K562 (cell line): ENCODE results near the gene RAB3C. TPM values are rescaled to one million over a fixed set of nuclear protein-coding genes. Genes with fewer than 3 reads are reported as not detected.

Experiments
- ATAC-seq: fragments of 200-7000 bp; cut with Tn5 transposase; 3 replicates; pipeline ENCODE4 v1.9.1; 2020; ENCODE audit warnings: moderate library complexity
- BruUV-seq: library from RNA; stranded (reverse); fragments of 400-500 nt; replicated peaks from 2 replicates; lab custom pipeline; 2021; lab: Mats Ljungman, UMichigan
- CTCF ChIA-PET: fragments of 300-600 bp; formaldehyde crosslinking; extraction: SDS; loops from one replicate; lab custom pipeline; 2021; ENCODE audit warnings: low intra/inter-chr PET ratio; lab: Yijun Ruan, JAX
- POLR2A ChIA-PET: fragments of 300-600, 350-650 bp; sonication (Branson Sonifier 250); formaldehyde crosslinking; extraction: SDS; loops from one replicate; lab custom pipeline; 2021; ENCODE audit warnings: antibody characterized with exemption, inconsistent platforms; lab: Yijun Ruan, JAX
- DNase-seq, 4 experiments: peaks; one replicate each; pipeline versions ENCODE4 v3.0.0 to v3.0.0-alpha.2; 2011 to 2018; ENCODE audit warnings: low spot score in 3 of 4, mixed read lengths in 3 of 4; ENCODE audit errors: extremely low read depth in 1 of 4
- FAIRE-seq: peaks from 2 replicates; lab custom pipeline; 2011; peaks lifted over from hg19 to GRCh38; lab: Jason Lieb, UNC
- H2AFZ ChIP-seq: 2 replicates; pipeline ENCODE4 v1.6.0; 2011; ENCODE audit warnings: low read depth, low read length, control low read depth, inconsistent platforms
- H3K27ac ChIP-seq: fragments of 200-600 bp; 3 replicates; pipeline ENCODE4 v1.8.0; 2011; ENCODE audit warnings: low read depth, mild to moderate bottlenecking, control low read depth, inconsistent platforms, low read length, moderate library complexity, mixed read lengths; ENCODE audit errors: extremely low read depth
- H3K27me3 ChIP-seq, 2 experiments: fragments of 300-600 bp in 1 of 2; 2 replicates in 1 of 2; 3 replicates in 1 of 2; pipeline versions ENCODE4 v1.6.0 to v1.8.0; 2011; ENCODE audit warnings: inconsistent platforms in 2 of 2, low read length in 2 of 2, mild to moderate bottlenecking in 1 of 2, mixed read lengths in 1 of 2, moderate library complexity in 1 of 2; ENCODE audit not compliant: control insufficient read depth in 2 of 2, insufficient read depth in 2 of 2
- H3K36me3 ChIP-seq: fragments of 300-600 bp; 3 replicates; pipeline ENCODE4 v1.8.0; 2011; ENCODE audit warnings: mild to moderate bottlenecking, low read length, inconsistent platforms; ENCODE audit not compliant: control insufficient read depth, insufficient read depth
- H3K4me1 ChIP-seq, 2 experiments: fragments of 200-600 bp in 1 of 2; replicated peaks in 1 of 2; 2 replicates in 1 of 2; 3 replicates in 1 of 2; pipeline versions ENCODE4 v1.5.1 to v1.8.0; 2011; ENCODE audit warnings: inconsistent platforms in 2 of 2, low read length in 2 of 2, mild to moderate bottlenecking in 1 of 2, mixed read lengths in 1 of 2, moderate library complexity in 1 of 2; ENCODE audit not compliant: control insufficient read depth in 2 of 2, insufficient read depth in 2 of 2
- H3K4me2 ChIP-seq: 2 replicates; pipeline ENCODE4 v1.6.1; 2011; ENCODE audit warnings: low read length, control low read depth, inconsistent platforms, mixed read lengths; ENCODE audit not compliant: insufficient read depth
- H3K4me3 ChIP-seq: fragments of 200-600 bp; sonication (generic), shearing (Covaris generic); 2 replicates; pipeline ENCODE4 v1.5.1; 2016; ENCODE audit warnings: control low read depth, inconsistent platforms
- H3K79me2 ChIP-seq: fragments of 200-600 bp; 3 replicates; pipeline ENCODE4 v1.8.0; 2011; ENCODE audit warnings: low read length, inconsistent platforms; ENCODE audit not compliant: control insufficient read depth, insufficient read depth
- H3K9ac ChIP-seq, 2 experiments: 2 replicates each; pipeline versions ENCODE4 v1.6.0 to v1.6.1; 2011; ENCODE audit warnings: low read depth in 2 of 2, low read length in 2 of 2, control low read depth in 1 of 2, inconsistent platforms in 1 of 2, mild to moderate bottlenecking in 1 of 2, mixed read lengths in 1 of 2; ENCODE audit not compliant: insufficient read depth in 1 of 2
- H3K9me1 ChIP-seq: one replicate; pipeline ENCODE4 v1.6.0; 2011; ENCODE audit warnings: inconsistent platforms, mild to moderate bottlenecking, low read length, moderate library complexity; ENCODE audit not compliant: control insufficient read depth, insufficient read depth
- H3K9me3 ChIP-seq: replicated peaks from 2 replicates; pipeline ENCODE4 v1.5.1; 2011; ENCODE audit warnings: low read depth, low read length, inconsistent platforms; ENCODE audit not compliant: control insufficient read depth, insufficient read depth
- H4K20me1 ChIP-seq: replicated peaks from 2 replicates; pipeline ENCODE4 v1.6.1; 2011; ENCODE audit warnings: low read length, inconsistent platforms, mixed read lengths; ENCODE audit not compliant: control insufficient read depth, insufficient read depth
- BRF1 ChIP-seq: IDR thresholded peaks from 3 replicates; pipeline ENCODE4 v1.6.1; 2011; ENCODE audit warnings: borderline replicate concordance, mild to moderate bottlenecking; ENCODE audit not compliant: insufficient read length; ENCODE audit errors: extremely low read depth
- EP300 ChIP-seq: IDR thresholded peaks from 2 replicates; pipeline ENCODE4 v1.6.1; 2012; ENCODE audit warnings: low read length, improper control_type of control experiment
- FOXJ2 ChIP-seq: fragments of 200-800 bp; sonication (Bioruptor generic); IDR thresholded peaks from 2 replicates; pipeline ENCODE4 v1.6.1; 2016; ENCODE audit warnings: missing genetic modification characterization, missing compliant biosample characterization
- HDAC3 ChIP-seq: fragments of 450-650 bp; IDR thresholded peaks from 2 replicates; pipeline ENCODE4 v1.6.1; 2018; ENCODE audit warnings: borderline replicate concordance, mild to moderate bottlenecking, moderate library complexity; ENCODE audit not compliant: partially characterized antibody
- LEF1 ChIP-seq: fragments of 450-650 bp; IDR thresholded peaks from 2 replicates; pipeline ENCODE4 v1.6.1; 2016; ENCODE audit warnings: mild to moderate bottlenecking
- MBD2 ChIP-seq: sonication (generic); IDR thresholded peaks from 2 replicates; pipeline ENCODE4 v1.6.1; 2016; ENCODE audit warnings: low read depth, borderline replicate concordance
- TCF3 ChIP-seq: sonication (generic); formaldehyde crosslinking; IDR thresholded peaks from 2 replicates; pipeline ENCODE4 v1.4.0; 2020; ENCODE audit warnings: mild to moderate bottlenecking, missing genetic modification reagents
- VEZF1 ChIP-seq: fragments of 200-800 bp; sonication (Bioruptor generic); IDR thresholded peaks from 2 replicates; pipeline ENCODE4 v1.6.1; 2017; ENCODE audit warnings: missing genetic modification characterization, missing compliant biosample characterization
- ZEB2 ChIP-seq: fragments of 450-650 bp; IDR thresholded peaks from 2 replicates; pipeline ENCODE4 v1.6.1; 2016
- ZFP1 ChIP-seq: fragments of 450-650 bp; formaldehyde crosslinking; IDR thresholded peaks from 2 replicates; pipeline ENCODE4 v1.4.0; 2020; ENCODE audit warnings: mild to moderate bottlenecking, mixed read lengths
- ZNF589 ChIP-seq: fragments of 200-800 bp; sonication (Bioruptor generic); IDR thresholded peaks from 2 replicates; pipeline ENCODE4 v1.6.1; 2016; ENCODE audit warnings: low read depth, missing genetic modification characterization, missing compliant biosample characterization
- ZNF785 ChIP-seq: fragments of 250-450 bp; sonication (Bioruptor Pico); IDR thresholded peaks from 2 replicates; pipeline ENCODE4 v1.4.0; 2020; ENCODE audit warnings: mild to moderate bottlenecking
- ZSCAN29 ChIP-seq: fragments of 450-650 bp; IDR thresholded peaks from 2 replicates; pipeline ENCODE4 v1.6.1; 2017
- WGBS: fragments of 100-300 bp; shearing (Covaris generic); methylation state at CpG from one replicate; pipeline ENCODE4 v1.1.6; 2016; ENCODE audit warnings: low coverage, mixed read lengths; ENCODE audit not compliant: insufficient coverage; ENCODE audit errors: missing lambda C conversion rate; 5-methylcytosine and 5-hydroxymethylcytosine counted together
- in situ Hi-C: fragments of 300-500 bp; cut with MboI; formaldehyde crosslinking; loops from 4 replicates; pipeline ENCODE4 v1.15.0; 2018; ENCODE audit warnings: inconsistent platforms, mixed read lengths
- intact Hi-C: fragments of 100-400 bp; cut with micrococcal nuclease; formaldehyde crosslinking; loops from 2 replicates; pipeline ENCODE4 v1.14.2; 2022
- polyA plus RNA-seq, 8 experiments: library from polyadenylated mRNA; depleted of rRNA in 4 of 8; stranded (reverse) in 5 of 8; unstranded in 3 of 8; fragments of >200 nt; fragmentation: Nextera tagmentation in 2 of 8; fragmentation: Illumina TruSeq in 1 of 8; extraction: Ambion mirVana in 2 of 8; extraction: Trizol in 1 of 8; gene quantifications; 2 replicates each; pipeline versions ENCODE4 v1.2.1 to v1.2.3, GENCODE V29; 2011 to 2014; ENCODE audit warnings: inconsistent platforms in 1 of 8, missing spikeins in 1 of 8
- total RNA-seq, 7 experiments: library from RNA; depleted of rRNA in 6 of 7; stranded (reverse); fragments of >200 nt in 6 of 7; fragmentation: Illumina TruSeq in 2 of 7; extraction: Trizol in 2 of 7; gene quantifications; 2 replicates each; pipeline versions ENCODE4 v1.2.1 to v1.2.3, GENCODE V29; 2011 to 2021; ENCODE audit warnings: low replicate concordance in 1 of 7
- TF ChIP-seq, protein P1 (sequence below): fragments of 450-650 bp; conservative IDR thresholded peaks from 2 replicates; pipeline ENCODE4 v1.6.1; 2016; ENCODE audit warnings: missing genetic modification characterization, low read depth, mild to moderate bottlenecking, control low read depth, missing compliant biosample characterization

The RAB3C gene
- total and polyA plus RNA-seq, 9 of the 15 experiments (the other 6 are each of a cell fraction or from before 2014, with no cell fraction given) = not detected

DNA sequence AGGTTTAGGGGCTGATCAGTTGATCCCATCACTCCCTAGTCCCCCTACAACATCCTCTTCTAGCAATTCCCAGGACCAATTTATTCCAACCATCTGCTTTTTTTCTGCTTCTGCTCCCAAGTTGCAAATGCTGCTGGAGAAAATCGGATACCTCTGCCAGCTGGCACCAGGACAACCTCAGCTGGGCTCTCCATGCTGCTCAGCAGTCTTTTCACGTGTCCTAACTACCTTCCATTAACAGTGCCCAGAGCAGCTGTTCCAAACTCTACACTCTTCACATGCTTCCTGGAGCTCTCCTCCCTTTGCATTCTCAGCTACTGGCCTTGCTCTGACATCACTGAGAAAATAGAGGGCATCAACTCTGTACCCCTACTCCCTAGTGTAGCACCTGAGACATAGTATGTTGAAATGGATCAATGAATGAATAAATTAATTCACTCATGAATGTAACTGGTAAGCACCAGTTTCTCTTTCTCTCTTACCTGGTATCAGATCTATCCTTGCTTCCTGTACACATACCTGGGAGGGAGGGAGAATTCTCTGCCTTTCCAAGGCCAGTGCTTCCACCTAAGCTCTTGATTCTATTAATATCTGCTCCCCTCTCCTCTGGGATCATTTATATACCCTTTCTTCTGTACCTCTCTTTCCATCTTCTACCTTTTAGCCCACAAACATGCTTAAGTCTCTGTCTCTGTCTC lies 191.0 kb downstream of the RAB3C start:
- Histone ChIP-seq H3K4me1 (no peaks in the 10 kb centered on the region), H3K27ac (no peak overlapping the region), H3K9me3 (no peaks in the 10 kb centered on the region), H3K79me2 (no peaks in the 10 kb centered on the region), H4K20me1 (no peaks in the 10 kb centered on the region)
- DNase-seq (no peak), ATAC-seq (no peak)
- in situ Hi-C loops = no loop called here
- POLR2A ChIA-PET = no interaction called here
- WGBS = 0% methylated on average over 2 of the region's 2 CpGs
- TF ChIP-seq TCF3 (CRISPR knock-in tag) (no peak), HDAC3 (no peak), BRF1 (no peak), FOXJ2 (tag) (no peak), VEZF1 (CRISPR knock-in tag) (no peak), ZEB2 (no peak), LEF1 (no peak), MBD2 (no peak), ZNF785 (CRISPR knock-in tag) (no peak), ZSCAN29 (no peak), ZNF589 (no peak), ZFP1 (no peak), EP300 (no peak)
- TF ChIP-seq, protein P1, sequence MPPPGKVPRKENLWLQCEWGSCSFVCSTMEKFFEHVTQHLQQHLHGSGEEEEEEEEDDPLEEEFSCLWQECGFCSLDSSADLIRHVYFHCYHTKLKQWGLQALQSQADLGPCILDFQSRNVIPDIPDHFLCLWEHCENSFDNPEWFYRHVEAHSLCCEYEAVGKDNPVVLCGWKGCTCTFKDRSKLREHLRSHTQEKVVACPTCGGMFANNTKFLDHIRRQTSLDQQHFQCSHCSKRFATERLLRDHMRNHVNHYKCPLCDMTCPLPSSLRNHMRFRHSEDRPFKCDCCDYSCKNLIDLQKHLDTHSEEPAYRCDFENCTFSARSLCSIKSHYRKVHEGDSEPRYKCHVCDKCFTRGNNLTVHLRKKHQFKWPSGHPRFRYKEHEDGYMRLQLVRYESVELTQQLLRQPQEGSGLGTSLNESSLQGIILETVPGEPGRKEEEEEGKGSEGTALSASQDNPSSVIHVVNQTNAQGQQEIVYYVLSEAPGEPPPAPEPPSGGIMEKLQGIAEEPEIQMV = no peak
- TF ChIP-seq, all 486 proteins: peak for 0
- no TSS peak for BruUV-seq
- Histone ChIP-seq H3K4me2 (no peak overlapping the region), H3K9ac (no peak overlapping the region), H3K27me3 (no peaks in the 10 kb centered on the region), H3K4me3 (no peak overlapping the region), H2AFZ (no peak overlapping the region), H3K9me1 (no peaks in the 10 kb centered on the region), H3K36me3 (no peaks in the 10 kb centered on the region)
- intact Hi-C loops = no loop called here
- FAIRE-seq = no peak
- CTCF ChIA-PET = no interaction called here
